ENCODE data around the gene AP1S2.

Gene AP1S2

GRCh38 chrX:15815779-15816437, 38.7 kb downstream of the AP1S2 start:
- TF ChIP-seq CTCF (IDR thresholded peaks at IDR 0.05; ENCODE audit: borderline replicate concordance, control extremely low read depth, extremely low read depth, insufficient read depth, missing control alignments), result peak; percentile 18
- peak; percentile 51 for DNase-seq (ENCODE audit: low spot score)
- in situ Hi-C loops (cut with MboI; ENCODE audit: low sequenced_read_pairs, unreplicated experiment), result no loop called here

- TF ChIP-seq CTCF (IDR thresholded peaks at IDR 0.05; ENCODE audit: borderline replicate concordance, control extremely low read depth, extremely low read depth, insufficient read depth, missing control alignments), result no peak
- in situ Hi-C loops (cut with MboI; ENCODE audit: low sequenced_read_pairs, unreplicated experiment), result no loop called here
- no peak for DNase-seq (ENCODE audit: low spot score)
These were observed 39.7 kb downstream of the AP1S2 start for GRCh38 chrX:15814771-15815365.

- in situ Hi-C loops (cut with MboI; ENCODE audit: low sequenced_read_pairs, unreplicated experiment), result no loop called here
- no peak for DNase-seq (ENCODE audit: low spot score)
- no peak for TF ChIP-seq CTCF (IDR thresholded peaks at IDR 0.05; ENCODE audit: borderline replicate concordance, control extremely low read depth, extremely low read depth, insufficient read depth, missing control alignments)
These were observed 41.2 kb downstream of the AP1S2 start for GRCh38 chrX:15813416-15813815.

GRCh38 chrX:15812192-15812938, 42.2 kb downstream of the AP1S2 start:
- no peak for TF ChIP-seq CTCF (IDR thresholded peaks at IDR 0.05; ENCODE audit: borderline replicate concordance, control extremely low read depth, extremely low read depth, insufficient read depth, missing control alignments)
- in situ Hi-C loops (cut with MboI; ENCODE audit: low sequenced_read_pairs, unreplicated experiment), result no loop called here
- no peak for DNase-seq (ENCODE audit: low spot score)

GRCh38 chrX:15808254-15808653, 46.4 kb downstream of the AP1S2 start:
- in situ Hi-C loops (cut with MboI; ENCODE audit: low sequenced_read_pairs, unreplicated experiment), result no loop called here
- TF ChIP-seq CTCF (IDR thresholded peaks at IDR 0.05; ENCODE audit: borderline replicate concordance, control extremely low read depth, extremely low read depth, insufficient read depth, missing control alignments), result no peak

GRCh38 chrX:15804563-15804962, 50.0 kb downstream of the AP1S2 start:
- no peak for TF ChIP-seq CTCF (IDR thresholded peaks at IDR 0.05; ENCODE audit: borderline replicate concordance, control extremely low read depth, extremely low read depth, insufficient read depth, missing control alignments)
- no peak for DNase-seq (ENCODE audit: low spot score)
- in situ Hi-C loops (cut with MboI; ENCODE audit: low sequenced_read_pairs, unreplicated experiment), result no loop called here

More at GRCh38 chrX:15808254-15808653, 46.4 kb downstream of the AP1S2 start:
- no peak for DNase-seq (ENCODE audit: low spot score)
